NOMO-1 treated with dmso at 0.1 percent for 144 hours (cell line): Measurements from ENCODE around the gene TMEM232.

ENCODE experiments used
- DNase-seq: peaks from one replicate; lab custom pipeline; 2025; ENCODE audit not compliant: unreplicated experiment; lab: John Stamatoyannopoulos, UW

TMEM232 gene

DNA sequence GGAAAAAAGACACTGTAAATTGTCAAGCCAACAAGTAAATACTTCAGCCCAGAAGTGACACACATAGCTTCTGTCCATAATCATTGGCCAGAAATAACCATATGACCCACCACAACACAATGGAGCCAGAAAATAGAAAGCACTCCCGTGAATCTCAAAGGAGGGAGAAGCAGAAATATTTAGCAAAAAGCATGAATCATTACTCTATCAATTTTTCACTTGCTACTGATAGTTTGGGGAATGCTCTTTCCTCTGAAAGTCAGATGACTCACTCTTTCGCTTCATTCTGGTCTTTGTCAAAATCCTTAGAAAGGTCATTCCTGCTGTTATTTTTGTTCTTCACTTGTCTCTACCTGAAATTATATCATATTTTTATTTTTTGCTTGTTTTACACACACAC is 312.6 kb downstream of the TMEM232 start:
- DNase-seq = no peak

- DNase-seq = no peak
Observed at GRCh38 chr5:110409571-110409970, 316.9 kb downstream of the TMEM232 start.

GRCh38 chr5:110402562-110402961 is 323.9 kb downstream of the TMEM232 start:
- DNase-seq = no peak

DNA sequence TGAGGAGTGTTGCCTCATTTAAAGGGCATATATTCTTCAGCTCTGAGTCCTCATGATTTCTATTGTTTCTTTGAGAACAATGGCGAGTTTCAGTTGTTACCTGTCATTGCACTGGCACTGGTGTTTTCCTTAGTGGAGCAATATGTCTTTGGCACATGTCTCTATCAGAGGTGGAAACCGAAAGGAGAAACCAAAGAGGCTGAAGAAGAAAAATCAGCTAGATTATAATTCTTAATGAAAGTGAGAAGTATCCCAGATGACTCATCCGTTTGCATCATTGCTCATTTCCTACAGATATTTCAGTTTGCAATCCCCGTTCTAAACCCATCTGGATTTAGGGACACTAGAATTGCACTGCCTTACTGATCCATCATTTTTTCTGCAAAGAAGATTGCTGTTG is 324.6 kb downstream of the TMEM232 start:
- DNase-seq = peak; percentile 30

GRCh38 chr5:110398951-110399350 is 327.5 kb downstream of the TMEM232 start:
- no peak for DNase-seq

DNA sequence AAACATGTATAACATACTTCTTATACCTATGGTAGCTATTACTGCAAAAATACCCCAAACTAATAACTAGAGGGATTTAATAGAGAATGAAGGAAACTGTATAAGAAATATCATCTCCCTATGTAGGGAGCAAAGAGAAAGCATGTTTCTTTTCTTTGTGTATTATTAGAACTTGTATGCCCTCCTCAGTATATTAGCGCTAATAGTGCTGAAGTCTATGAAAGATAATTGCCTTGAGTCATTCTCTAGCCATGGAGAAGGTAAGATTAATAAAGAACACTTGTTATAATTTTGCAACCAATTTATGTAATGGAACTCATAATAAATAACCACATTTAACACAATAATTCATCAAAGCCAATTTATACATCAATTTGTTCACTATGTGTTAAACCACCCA is 329.2 kb downstream of the TMEM232 start:
- no peak for DNase-seq

DNA sequence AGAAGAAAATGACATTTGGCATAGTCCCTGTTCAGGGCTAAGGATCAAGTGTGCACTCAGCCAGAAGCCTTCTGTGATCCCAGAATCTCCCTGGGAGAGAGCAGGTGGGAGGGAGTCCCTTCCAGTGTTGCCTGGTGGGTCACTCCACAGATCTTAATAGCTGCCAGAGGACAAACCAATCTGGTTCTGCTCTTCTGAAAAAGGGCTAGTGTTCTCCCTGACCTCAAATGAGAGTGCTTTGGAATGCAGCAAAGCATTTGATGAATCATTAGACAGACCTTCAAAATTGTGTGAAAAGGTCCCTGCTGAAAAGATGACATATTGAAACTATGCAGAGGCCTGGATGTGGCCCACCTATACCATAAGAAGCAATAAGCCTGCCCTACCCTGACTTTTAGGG is 339.7 kb downstream of the TMEM232 start:
- no peak for DNase-seq

DNA sequence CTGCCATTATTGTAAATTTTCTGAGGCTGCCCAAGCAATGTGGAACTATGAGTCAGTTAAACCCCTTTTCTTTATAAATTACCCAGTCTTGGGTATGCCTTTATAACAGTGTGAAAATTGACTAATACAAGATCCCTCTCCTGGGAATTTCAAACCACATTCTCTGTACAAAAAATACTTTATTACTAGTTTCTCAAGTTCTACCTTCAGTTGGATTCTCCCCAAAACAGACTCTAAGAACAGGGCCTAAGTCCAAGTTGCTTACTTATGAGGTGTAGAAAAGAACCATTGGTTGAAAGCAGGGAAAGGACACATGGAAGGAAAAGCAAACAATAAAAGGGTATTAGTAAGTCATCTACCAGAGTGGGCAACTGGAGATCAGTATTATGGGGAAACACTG is 343.2 kb downstream of the TMEM232 start:
- DNase-seq = no peak

GRCh38 chr5:110377943-110378342 is 348.5 kb downstream of the TMEM232 start:
- no peak for DNase-seq

- DNase-seq = no peak
Observed at GRCh38 chr5:110377361-110377760, 349.1 kb downstream of the TMEM232 start.

GRCh38 chr5:110376281-110376951 is 350.1 kb downstream of the TMEM232 start:
- DNase-seq = no peak

GRCh38 chr5:110371725-110372041 is 354.8 kb downstream of the TMEM232 start:
- DNase-seq = peak; percentile 4

DNA sequence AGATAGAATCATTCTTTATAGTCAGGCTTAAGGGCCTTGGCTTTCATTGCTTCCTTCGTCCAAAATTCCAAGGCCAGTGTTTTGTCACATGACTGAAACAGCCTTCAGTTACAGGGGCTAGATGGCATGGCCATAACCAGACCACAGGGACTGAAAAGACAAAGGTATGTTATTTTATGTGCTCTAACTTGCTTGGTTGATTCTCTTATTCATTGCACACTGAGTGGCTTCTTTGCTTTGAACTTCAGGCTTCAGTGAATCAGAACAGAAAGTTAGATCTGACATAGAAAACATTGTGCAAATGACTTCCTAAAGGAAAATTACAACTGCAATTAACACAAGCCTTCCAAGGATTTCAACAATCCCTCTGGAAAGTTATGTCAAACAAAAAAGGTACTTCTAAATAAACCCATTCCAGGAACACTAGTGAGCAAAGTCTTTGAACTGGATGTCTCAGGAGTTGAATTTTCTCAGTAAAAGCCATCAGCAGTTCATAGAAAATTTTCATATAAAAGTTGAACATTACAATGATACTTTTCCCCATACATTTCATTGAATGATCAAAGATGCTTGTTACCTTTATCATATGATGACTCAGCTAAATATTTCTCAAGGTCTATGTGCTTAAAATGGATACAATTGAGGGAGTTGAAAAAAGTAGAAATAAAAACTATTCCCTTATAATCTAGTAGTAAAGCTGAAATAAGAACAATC is 355.3 kb downstream of the TMEM232 start:
- DNase-seq = no peak
